BLaER1 treated with 17β-estradiol and CSF1 and Interleukin-3, amounts not matched to agents 10 nM and 100 nM (cell line): Measurements from ENCODE around the gene CACNA1D.

ENCODE experiments used
- H3K27ac ChIP-seq, 11 experiments: shearing (Covaris generic); formaldehyde crosslinking; 2 replicates each; pipeline ENCODE4 v1.8.1; 2022
- H3K27me3 ChIP-seq, 11 experiments: shearing (Covaris generic); formaldehyde crosslinking; 2 replicates each; pipeline ENCODE4 v1.8.1; 2022
- H3K36me3 ChIP-seq, 11 experiments: shearing (Covaris generic); formaldehyde crosslinking; 2 replicates each; pipeline ENCODE4 v1.8.1; 2022
- H3K4me1 ChIP-seq, 10 experiments: shearing (Covaris generic); formaldehyde crosslinking; 2 replicates each; pipeline ENCODE4 v1.8.1; 2022
- H3K4me2 ChIP-seq, 11 experiments: shearing (Covaris generic); formaldehyde crosslinking; 2 replicates each; pipeline ENCODE4 v1.8.1; 2022
- H3K4me3 ChIP-seq, 10 experiments: shearing (Covaris generic); formaldehyde crosslinking; 2 replicates each; pipeline ENCODE4 v1.8.1; 2022
- H3K9ac ChIP-seq, 11 experiments: shearing (Covaris generic); formaldehyde crosslinking; 2 replicates each; pipeline ENCODE4 v1.8.1; 2022
- H3K9me3 ChIP-seq, 11 experiments: shearing (Covaris generic); formaldehyde crosslinking; replicated peaks in 1 of 11; 2 replicates each; pipeline ENCODE4 v1.8.1; 2022
- H4K20me1 ChIP-seq, 11 experiments: shearing (Covaris generic); formaldehyde crosslinking; 2 replicates each; pipeline ENCODE4 v1.8.1; 2022
- Cebpa-rat ChIP-seq, 11 experiments: shearing (Covaris generic); IDR thresholded peaks; 2 replicates each; pipeline ENCODE4 v1.8.1; 2022

CACNA1D gene

GRCh38 chr3:53617893-53618523 lies 123.6 kb downstream of the CACNA1D start:
- Histone ChIP-seq H3K36me3 (no peaks in the 10 kb centered on the region), H3K4me2 (peak overlapping the region; percentile 61 to 91 (median 82); a peak in 16 of 22 replicates), H3K4me3 (no peak overlapping the region), H3K4me1 (peaks cover 37 to 54% (median 51%) of the 10 kb centered on the region in 10 experiments), H3K27me3 (no peaks in the 10 kb centered on the region), H3K9ac (no peak overlapping the region), H3K27ac (no peak overlapping the region), H3K9me3 (peaks cover 0 to 3% (median 0%) of the 10 kb centered on the region in 11 experiments; a peak in 1 of 22 replicates), H4K20me1 (no peaks in the 10 kb centered on the region)
- TF ChIP-seq Cebpa-rat (IDR thresholded peaks at IDR 0.05): no peak

DNA sequence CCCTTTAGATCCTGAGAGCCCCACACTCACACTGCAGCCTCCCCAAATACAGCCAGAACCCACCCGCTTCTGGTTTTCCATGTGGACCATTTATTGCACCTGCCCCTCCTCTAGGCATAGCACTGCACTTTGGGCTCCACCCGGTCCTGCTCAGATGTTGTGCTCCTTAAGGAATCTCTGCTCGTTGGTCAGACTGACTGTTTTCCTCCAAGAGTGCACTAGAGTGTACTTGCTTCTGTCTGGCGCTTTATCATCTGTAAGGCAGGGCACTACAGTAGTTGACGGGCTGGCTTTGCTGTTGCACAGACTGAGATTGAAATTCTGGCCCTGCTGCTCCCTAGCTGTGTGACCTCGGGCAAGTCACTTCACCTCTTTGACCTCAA lies 124.1 kb downstream of the CACNA1D start:
- no peak for TF ChIP-seq Cebpa-rat (IDR thresholded peaks at IDR 0.05)
- Histone ChIP-seq H3K27me3 (no peaks in the 10 kb centered on the region), H3K9me3 (0 out of 22 replicates have a peak, but pooled peaks cover 0 to 3% (median 0%) of the 10 kb centered on the region in 11 experiments), H3K36me3 (no peaks in the 10 kb centered on the region), H3K4me1 (peaks cover 34 to 50% (median 47%) of the 10 kb centered on the region in 10 experiments), H3K9ac (no peak overlapping the region), H4K20me1 (no peaks in the 10 kb centered on the region), H3K4me2 (no peak overlapping the region; a peak in 3 of 22 replicates), H3K27ac (no peak overlapping the region), H3K4me3 (no peak overlapping the region)

DNA sequence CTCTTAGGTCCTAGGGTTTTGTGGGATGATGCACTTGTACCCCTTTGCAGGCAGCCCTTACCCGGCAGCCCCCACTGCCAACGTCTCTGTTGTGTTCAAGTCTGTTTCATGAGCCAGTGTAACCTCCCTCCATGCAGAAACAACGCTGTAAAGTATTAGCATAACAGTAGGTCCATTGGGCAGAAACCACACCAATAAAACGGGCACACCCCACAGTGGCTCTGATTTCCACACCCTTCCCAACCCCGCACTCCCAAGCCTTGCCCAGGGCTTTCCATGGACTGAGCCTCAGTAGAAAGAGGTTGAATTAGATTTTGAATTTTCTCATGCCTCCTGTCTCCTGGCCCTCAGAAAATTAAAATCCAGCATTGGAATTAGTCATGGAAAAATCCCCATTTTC lies 124.5 kb downstream of the CACNA1D start:
- Histone ChIP-seq H3K4me2 (no peak overlapping the region), H3K9me3 (0 out of 22 replicates have a peak, but pooled peaks cover 0 to 3% (median 0%) of the 10 kb centered on the region in 11 experiments), H4K20me1 (no peaks in the 10 kb centered on the region), H3K4me1 (peaks cover 32 to 46% (median 44%) of the 10 kb centered on the region in 10 experiments), H3K9ac (no peak overlapping the region), H3K4me3 (no peak overlapping the region), H3K27me3 (no peaks in the 10 kb centered on the region), H3K27ac (no peak overlapping the region), H3K36me3 (no peaks in the 10 kb centered on the region)
- no peak for TF ChIP-seq Cebpa-rat (IDR thresholded peaks at IDR 0.05)

DNA sequence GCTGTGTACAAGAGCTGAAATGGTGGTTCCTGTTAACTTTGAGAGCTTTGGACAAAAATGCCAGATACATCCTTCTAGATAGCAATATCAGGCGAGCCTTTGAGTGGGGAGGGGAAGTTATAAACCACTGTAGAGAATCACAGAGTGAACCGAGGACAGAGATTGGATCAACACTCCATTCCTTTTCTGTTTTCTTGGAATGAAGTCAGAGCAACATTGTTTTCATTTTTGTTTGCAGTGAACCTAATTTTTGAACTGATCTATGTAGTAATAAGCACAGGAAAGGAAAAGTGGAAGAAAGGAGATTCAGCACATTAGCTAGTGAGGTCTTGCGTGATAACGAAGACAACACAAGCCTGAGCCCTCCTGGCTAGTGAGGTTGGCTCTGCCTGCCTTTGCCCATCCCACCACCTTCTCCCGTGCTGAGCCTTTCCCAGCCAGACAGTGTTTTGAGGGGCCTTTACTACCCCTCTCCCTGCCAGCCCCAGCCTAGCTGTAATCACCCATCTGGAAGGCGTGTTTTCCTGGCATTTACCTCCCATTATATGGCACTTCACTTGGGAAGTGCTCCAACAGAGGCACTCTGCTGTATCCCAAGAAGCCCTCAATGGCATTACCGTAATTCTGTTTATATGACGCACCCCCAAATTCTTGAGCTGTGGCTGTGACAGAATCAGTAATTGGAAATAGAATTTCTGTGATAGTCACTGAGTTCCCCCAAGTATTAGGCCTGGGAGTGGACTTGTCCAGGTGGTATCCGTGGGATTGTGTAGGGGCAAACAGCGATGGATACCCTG lies 129.8 kb downstream of the CACNA1D start:
- no peak for TF ChIP-seq Cebpa-rat (IDR thresholded peaks at IDR 0.05)
- Histone ChIP-seq H3K9me3 (no peaks in the 10 kb centered on the region), H3K4me3 (no peak overlapping the region), H3K36me3 (no peaks in the 10 kb centered on the region), H3K9ac (no peak overlapping the region), H3K27me3 (no peaks in the 10 kb centered on the region), H4K20me1 (no peaks in the 10 kb centered on the region), H3K4me2 (no peak overlapping the region), H3K27ac (no peak overlapping the region), H3K4me1 (peaks cover 0 to 10% (median 6%) of the 10 kb centered on the region in 10 experiments; a peak in 10 of 20 replicates)

GRCh38 chr3:53626876-53627275 lies 132.5 kb downstream of the CACNA1D start:
- Histone ChIP-seq H3K4me1 (peaks cover 0 to 14% (median 6%) of the 10 kb centered on the region in 10 experiments; a peak in 10 of 20 replicates), H3K4me3 (no peak overlapping the region), H3K36me3 (no peaks in the 10 kb centered on the region), H3K9me3 (peaks cover 8 to 15% (median 11%) of the 10 kb centered on the region in 11 experiments), H3K9ac (no peak overlapping the region), H3K27ac (no peak overlapping the region), H3K4me2 (peak overlapping the region in 7 of 11 experiments; percentile 12 to 58 (median 39); a peak in 12 of 22 replicates), H3K27me3 (no peaks in the 10 kb centered on the region), H4K20me1 (no peaks in the 10 kb centered on the region)
- TF ChIP-seq Cebpa-rat (IDR thresholded peaks at IDR 0.05): no peak

DNA sequence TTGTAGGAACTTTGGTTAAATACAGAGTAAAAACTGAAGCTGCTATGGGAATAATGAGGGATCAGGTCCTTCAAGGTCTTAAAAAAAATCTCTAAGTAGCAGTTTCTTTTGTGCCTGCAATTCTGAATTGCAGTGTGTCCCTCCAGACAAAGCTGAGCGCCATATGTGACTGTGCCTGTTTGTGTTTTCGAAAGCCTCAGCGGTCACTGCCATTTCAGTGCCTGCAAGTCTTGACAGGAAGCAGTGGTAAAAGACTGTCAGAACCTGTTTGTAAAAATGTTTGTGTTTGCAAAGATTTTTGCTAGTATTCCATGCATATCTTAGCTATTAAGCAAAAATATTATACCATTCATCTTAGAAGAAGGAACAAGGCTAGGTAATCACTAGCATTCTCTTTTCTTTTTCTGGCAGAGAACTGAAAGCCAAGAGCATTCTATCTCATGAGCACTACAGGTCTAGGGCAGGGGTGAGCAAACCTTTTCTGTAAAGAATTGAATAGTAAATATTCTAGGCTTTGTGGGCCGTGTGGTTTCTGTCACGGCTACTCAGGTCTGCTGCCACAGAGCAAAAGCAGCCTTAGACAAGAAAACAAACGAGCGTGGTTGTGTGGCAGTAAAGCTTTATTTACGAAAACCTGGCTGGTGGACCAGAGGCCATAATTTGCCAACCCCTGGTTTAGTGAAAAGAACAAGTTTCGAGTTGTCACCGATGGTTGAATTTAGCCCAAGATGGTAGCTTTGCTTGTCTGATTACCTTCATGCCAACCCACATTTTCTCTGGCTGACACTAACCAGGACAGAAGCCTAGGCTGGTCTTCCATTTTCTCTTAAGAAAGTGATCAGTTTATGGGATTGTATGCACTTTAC lies 134.4 kb downstream of the CACNA1D start:
- no peak overlapping the region for H3K9ac ChIP-seq
- peaks cover 0 to 14% (median 6%) of the 10 kb centered on the region in 10 experiments; a peak in 10 of 20 replicates for H3K4me1 ChIP-seq
- H3K27ac ChIP-seq: no peak overlapping the region
- no peak for TF ChIP-seq Cebpa-rat (IDR thresholded peaks at IDR 0.05)
- peak overlapping the region in 2 of 11 experiments; percentile 9 to 28; a peak in 1 of 22 replicates for H3K4me2 ChIP-seq
- H4K20me1 ChIP-seq: no peaks in the 10 kb centered on the region
- H3K36me3 ChIP-seq: no peaks in the 10 kb centered on the region
- no peak overlapping the region for H3K4me3 ChIP-seq
- H3K27me3 ChIP-seq: no peaks in the 10 kb centered on the region
- H3K9me3 ChIP-seq: peaks cover 16 to 30% (median 25%) of the 10 kb centered on the region in 11 experiments

DNA sequence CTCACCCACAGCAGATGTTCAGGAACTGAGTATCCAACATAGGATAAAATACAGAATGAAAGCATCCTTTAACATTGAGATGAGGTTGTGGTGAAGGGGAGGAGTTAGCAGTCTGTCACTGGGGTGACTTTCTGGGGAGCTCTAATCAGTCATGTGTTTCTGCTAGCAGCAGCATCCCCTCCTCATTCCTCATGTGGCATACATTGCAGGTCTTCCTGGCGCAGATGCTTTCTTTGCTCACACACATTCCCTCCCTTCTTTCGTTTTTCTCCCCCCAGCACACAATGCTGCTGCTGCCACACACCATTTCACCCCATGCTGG lies 135.0 kb downstream of the CACNA1D start:
- Histone ChIP-seq H4K20me1 (no peaks in the 10 kb centered on the region), H3K9me3 (peaks cover 16 to 30% (median 25%) of the 10 kb centered on the region in 11 experiments), H3K27ac (no peak overlapping the region), H3K9ac (no peak overlapping the region), H3K4me3 (no peak overlapping the region), H3K36me3 (no peaks in the 10 kb centered on the region), H3K27me3 (no peaks in the 10 kb centered on the region), H3K4me1 (peaks cover 0 to 14% (median 6%) of the 10 kb centered on the region in 10 experiments; a peak in 10 of 20 replicates), H3K4me2 (peak overlapping the region in 3 of 11 experiments; percentile 9 to 28 (median 17); a peak in 1 of 22 replicates)
- TF ChIP-seq Cebpa-rat (IDR thresholded peaks at IDR 0.05): no peak

GRCh38 chr3:53630547-53630946 lies 136.1 kb downstream of the CACNA1D start:
- H4K20me1 ChIP-seq: no peaks in the 10 kb centered on the region

More at GRCh38 chr3:53630547-53630946, 136.1 kb downstream of the CACNA1D start:
- H3K4me2 ChIP-seq: no peak overlapping the region
- TF ChIP-seq Cebpa-rat (IDR thresholded peaks at IDR 0.05): no peak
- H3K36me3 ChIP-seq: no peaks in the 10 kb centered on the region
- no peak overlapping the region for H3K9ac ChIP-seq
- H3K9me3 ChIP-seq: peaks cover 16 to 30% (median 25%) of the 10 kb centered on the region in 11 experiments
- no peaks in the 10 kb centered on the region for H3K27me3 ChIP-seq
- peaks cover 0 to 14% (median 6%) of the 10 kb centered on the region in 10 experiments; a peak in 11 of 20 replicates for H3K4me1 ChIP-seq
- H3K4me3 ChIP-seq: no peak overlapping the region
- no peak overlapping the region for H3K27ac ChIP-seq
